Heart right ventricle (tissue), 16 donors: ENCODE data around the gene STPG3. TPM values are rescaled to one million over a fixed set of nuclear protein-coding genes. Genes with fewer than 3 reads are reported as not detected.

ENCODE experiments used
- ATAC-seq, 8 donors: fragments of 200-7000 bp; cut with Tn5 transposase; one replicate each; pipeline ENCODE4 v1.9.1; 2020; ENCODE audit warnings: mild to moderate bottlenecking in 8 of 8, moderate library complexity in 8 of 8, moderate number of reproducible peaks in 1 of 8
- DNase-seq, 2 donors: peaks; one replicate each; pipeline ENCODE4 v3.0.0-alpha.2; 2020
- H3K27ac ChIP-seq, 10 donors: fragments of 200-600 bp; sonication (generic) in 2 of 10; one replicate each; pipeline versions ENCODE4 v1.5.0 to v1.8.0; 2020 to 2022; ENCODE audit warnings: mild to moderate bottlenecking in 3 of 10
- H3K27me3 ChIP-seq, 7 donors: fragments of 200-600 bp; one replicate each; pipeline ENCODE4 v1.8.0; 2021 to 2022; ENCODE audit warnings: mild to moderate bottlenecking in 2 of 7
- H3K36me3 ChIP-seq, 9 donors: fragments of 200-600 bp; sonication (generic) in 1 of 9; one replicate each; pipeline versions ENCODE4 v1.5.0 to v1.8.0; 2020 to 2022; ENCODE audit warnings: mild to moderate bottlenecking in 2 of 9
- H3K4me1 ChIP-seq, 9 donors: fragments of 200-600 bp; sonication (generic) in 1 of 9; one replicate each; pipeline versions ENCODE4 v1.5.0 to v1.8.0; 2020 to 2022; ENCODE audit warnings: mild to moderate bottlenecking in 4 of 9
- H3K4me3 ChIP-seq, 10 donors: fragments of 200-600 bp; sonication (generic) in 2 of 10; one replicate each; pipeline versions ENCODE4 v1.5.0 to v1.8.0; 2020 to 2022; ENCODE audit warnings: mild to moderate bottlenecking in 7 of 10, moderate library complexity in 2 of 10
- H3K9me3 ChIP-seq, 11 donors: fragments of 200-600 bp in 10 of 11; sonication (generic) in 2 of 11; one replicate each; pipeline versions ENCODE4 v1.5.0 to v1.8.0; 2013 to 2022; ENCODE audit warnings: mild to moderate bottlenecking in 2 of 11, control low read depth in 1 of 11, moderate library complexity in 1 of 11
- WGBS, 2 donors: extraction: QIAGEN DNeasy Blood & Tissue Kit; methylation state at CpG; one replicate each; pipeline ENCODE4 v1.1.7; 2013; ENCODE audit warnings: inconsistent platforms in 1 of 2; 5-methylcytosine and 5-hydroxymethylcytosine counted together
- intact Hi-C, 10 donors: fragments of 100-400 bp; cut with DNase I; formaldehyde crosslinking; loops; one replicate each; pipeline versions ENCODE4 v1.11.1 to v1.14.2; 2022
- polyA plus RNA-seq, 2 donors: library from polyadenylated mRNA; stranded (reverse); fragments of 200-250 nt; gene quantifications; one replicate each; pipeline ENCODE4 v1.2.3, GENCODE V29; 2013
- total RNA-seq, 10 donors: library from RNA; stranded (reverse); fragmentation: NEBNext Ultra II Directional in 3 of 10; extraction: Animal tissue kit (Norgen Biotek cat#: 25700) in 3 of 10; gene quantifications; one replicate each; pipeline versions ENCODE4 v1.2.1 to v1.2.4, GENCODE V29; 2021 to 2023
- TF ChIP-seq, protein P1 (sequence below), 9 donors: fragments of 200-600 bp; sonication (generic) in 2 of 9; IDR thresholded peaks; one replicate each; pipeline versions ENCODE4 v1.5.0 to v1.8.0; 2021 to 2022; ENCODE audit warnings: antibody characterized with exemption in 9 of 9, mild to moderate bottlenecking in 5 of 9, moderate library complexity in 1 of 9
- donor health status: Arrhythmogenic right ventricular cardiomyopathy.
- donor health status: ischemic (EF 13 %, LVEDD 7.1; RV severe dilation, severe dysfunction).
- donor health status: healthy with polysubstance abuse.
- donor health status: DM: no; HTN: yes; CAD: no.
- donor health status: DM: no; HTN: no; CAD: no.
- donor health status: ischemic (EF 25% LVEDD 6.9; RV normal size, moderate dysfunction).
- donor health status: ischemic (EF 25% LVEDD 5.7; RV mildly dilated, moderate dysfunction).
- donor health status: healthy.
- donor health status: DM: yes; HTN: yes; CAD: no.
- donor health status: Ischemic cardiomyopathy.
- donor health status: ischemic (EF 35%, LVEDD 5.7; RV mildly dilated, moderate dysfunction).
- donor health status: nonischemic (EF 11% LVEDD 7.7; RV severe dilation, severe dysfunction).
- donor health status: DM: yes; HTN: yes; CAD: no.
- donor health status: PGD.
- donor health status: ischemic (EF 29% LVEDD 5.4; RV normal size, mild dysfunction).
- donor health status: nonischemic (EF 23%, LVEDD 6.1; RV moderate dilation, normal function).

The STPG3 gene
- total and polyA plus RNA-seq, 12 donors, result 0.24 to 0.44 (median 0.32) TPM; not detected in 8

DNA sequence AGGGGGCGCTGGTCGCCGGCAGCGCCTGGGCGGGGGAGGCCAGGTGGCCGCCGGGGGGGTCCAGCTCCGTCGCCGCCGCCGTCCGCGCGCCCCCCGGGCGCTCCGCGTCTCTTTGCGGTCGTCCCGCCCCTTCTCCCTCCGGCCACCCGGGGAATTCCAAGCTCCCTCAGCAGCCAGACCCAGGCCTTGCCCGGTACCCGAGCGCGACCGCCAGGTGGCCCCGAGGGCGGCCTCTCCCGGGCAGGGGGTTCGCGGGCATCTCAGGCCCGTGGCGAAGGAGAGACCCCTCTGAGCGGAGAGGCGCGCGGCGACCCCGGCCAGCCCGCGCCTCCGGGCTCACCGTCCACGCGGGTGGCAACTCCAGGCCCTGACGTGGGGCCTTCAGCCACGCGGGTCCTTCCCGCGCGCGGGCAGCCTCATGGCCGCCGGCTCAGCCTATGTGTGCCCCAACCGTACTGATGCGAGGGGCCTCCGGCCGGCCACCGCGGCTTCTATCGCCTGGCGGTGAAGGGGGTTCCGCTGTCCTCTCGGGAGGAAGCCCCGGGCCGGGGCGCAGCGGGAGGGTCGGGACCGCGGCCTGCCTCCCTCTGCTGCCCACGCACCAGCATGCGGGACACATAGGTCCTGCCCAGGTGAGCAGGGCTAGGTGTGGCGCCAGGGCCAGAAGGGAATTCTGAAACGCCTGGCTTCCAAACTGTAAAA, 51.5 kb downstream of the STPG3 start:
- TF ChIP-seq, protein P1, sequence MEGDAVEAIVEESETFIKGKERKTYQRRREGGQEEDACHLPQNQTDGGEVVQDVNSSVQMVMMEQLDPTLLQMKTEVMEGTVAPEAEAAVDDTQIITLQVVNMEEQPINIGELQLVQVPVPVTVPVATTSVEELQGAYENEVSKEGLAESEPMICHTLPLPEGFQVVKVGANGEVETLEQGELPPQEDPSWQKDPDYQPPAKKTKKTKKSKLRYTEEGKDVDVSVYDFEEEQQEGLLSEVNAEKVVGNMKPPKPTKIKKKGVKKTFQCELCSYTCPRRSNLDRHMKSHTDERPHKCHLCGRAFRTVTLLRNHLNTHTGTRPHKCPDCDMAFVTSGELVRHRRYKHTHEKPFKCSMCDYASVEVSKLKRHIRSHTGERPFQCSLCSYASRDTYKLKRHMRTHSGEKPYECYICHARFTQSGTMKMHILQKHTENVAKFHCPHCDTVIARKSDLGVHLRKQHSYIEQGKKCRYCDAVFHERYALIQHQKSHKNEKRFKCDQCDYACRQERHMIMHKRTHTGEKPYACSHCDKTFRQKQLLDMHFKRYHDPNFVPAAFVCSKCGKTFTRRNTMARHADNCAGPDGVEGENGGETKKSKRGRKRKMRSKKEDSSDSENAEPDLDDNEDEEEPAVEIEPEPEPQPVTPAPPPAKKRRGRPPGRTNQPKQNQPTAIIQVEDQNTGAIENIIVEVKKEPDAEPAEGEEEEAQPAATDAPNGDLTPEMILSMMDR (IDR thresholded peaks at IDR 0.05), result peak; percentile 40 to 70 (median 60)
- DNase-seq, result peak in 1 of 2 donors; percentile 25
- intact Hi-C loops, result loop anchor here in 3 of 10 donors (5.0 kb wide), 1 partner anchor 105 kb away; no protein-coding TSS in a partner anchor
- peak in 3 of 8 donors; percentile 3 to 19 (median 6) for ATAC-seq
- H3K36me3 ChIP-seq, result peaks cover 0 to 10% (median 0%) of the 10 kb centered on the region in 9 donors
- H3K27me3 ChIP-seq, result peaks cover 0 to 92% (median 7%) of the 10 kb centered on the region in 7 donors
- H3K4me1 ChIP-seq, result peaks cover 15 to 85% (median 74%) of the 10 kb centered on the region in 9 donors
- peak overlapping the region; percentile 47 to 96 (median 90) for H3K27ac ChIP-seq
- H3K9me3 ChIP-seq, result no peaks in the 10 kb centered on the region
- WGBS, 2 donors, result 7 to 8% methylated on average over 54 to 78 of the region's 78 CpGs
- H3K4me3 ChIP-seq, result peak overlapping the region; percentile 12 to 64 (median 60)

Other genes with a start within 250 kb of the STPG3 start
- 10 to 100 TPM; 23.6 to 42.6 (median 28.1) TPM for gene ABCA2, start 223.0 kb upstream of the STPG3 start, total RNA-seq
- gene ABCA2, start 223.0 kb upstream of the STPG3 start, polyA plus RNA-seq, result 10 to 100 TPM; 16.0 to 46.7 TPM
- under 1 TPM in 5 of 10 donors, not detected in 5; 0.13 to 0.30 (median 0.15) TPM for gene FUT7, start 219.2 kb upstream of the STPG3 start, total RNA-seq
- gene FUT7, start 219.2 kb upstream of the STPG3 start, polyA plus RNA-seq, result under 1 TPM; 0.07 to 0.15 TPM
- gene NPDC1, start 205.1 kb upstream of the STPG3 start, total RNA-seq, result 10 to 100 TPM; 29.1 to 74.3 (median 52.6) TPM
- 100 to 1,000 TPM in 1 of 2 donors, 10 to 100 TPM in 1; 74.2 to 153 TPM for gene NPDC1, start 205.1 kb upstream of the STPG3 start, polyA plus RNA-seq
- gene ENTPD2, start 197.2 kb upstream of the STPG3 start, total RNA-seq, result 1 to 10 TPM in 8 of 10 donors, under 1 TPM in 2; 0.32 to 2.5 (median 1.6) TPM
- 1 to 10 TPM in 1 of 2 donors, under 1 TPM in 1; 0.96 to 3.3 TPM for gene ENTPD2, start 197.2 kb upstream of the STPG3 start, polyA plus RNA-seq
- 1 to 10 TPM in 1 of 10 donors, under 1 TPM in 8, not detected in 1; 0.06 to 1.1 (median 0.11) TPM for gene SAPCD2, start 180.7 kb upstream of the STPG3 start, total RNA-seq
- gene SAPCD2, start 180.7 kb upstream of the STPG3 start, polyA plus RNA-seq, result under 1 TPM; 0.15 to 0.23 TPM
- gene UAP1L1, start 173.8 kb upstream of the STPG3 start, total RNA-seq, result 10 to 100 TPM in 4 of 10 donors, 1 to 10 TPM in 6; 6.0 to 16.5 (median 8.5) TPM
- 10 to 100 TPM in 1 of 2 donors, 1 to 10 TPM in 1; 3.4 to 24.3 TPM for gene UAP1L1, start 173.8 kb upstream of the STPG3 start, polyA plus RNA-seq
- gene MAN1B1, start 164.3 kb upstream of the STPG3 start, total RNA-seq, result 10 to 100 TPM; 16.9 to 27.7 (median 20.9) TPM
- 10 to 100 TPM; 25.5 to 71.4 TPM for gene MAN1B1, start 164.3 kb upstream of the STPG3 start, polyA plus RNA-seq
- gene DPP7, start 136.6 kb upstream of the STPG3 start, total RNA-seq, result 100 to 1,000 TPM in 7 of 10 donors, 10 to 100 TPM in 3; 91.4 to 167 (median 118) TPM
- gene DPP7, start 136.6 kb upstream of the STPG3 start, polyA plus RNA-seq, result 100 to 1,000 TPM; 152 to 677 TPM
- gene GRIN1, start 112.1 kb upstream of the STPG3 start, total RNA-seq, result not detected
- not detected for gene GRIN1, start 112.1 kb upstream of the STPG3 start, polyA plus RNA-seq
- not detected for gene LRRC26, start 81.2 kb upstream of the STPG3 start, total RNA-seq
- gene LRRC26, start 81.2 kb upstream of the STPG3 start, polyA plus RNA-seq, result not detected
- gene TMEM210, start 79.2 kb upstream of the STPG3 start, total RNA-seq, result not detected
- not detected for gene TMEM210, start 79.2 kb upstream of the STPG3 start, polyA plus RNA-seq
- gene ANAPC2, start 62.7 kb upstream of the STPG3 start, total RNA-seq, result 10 to 100 TPM; 24.6 to 44.8 (median 27.7) TPM
- gene ANAPC2, start 62.7 kb upstream of the STPG3 start, polyA plus RNA-seq, result 10 to 100 TPM; 23.7 to 69.6 TPM
- 10 to 100 TPM; 47.3 to 73.5 (median 56.7) TPM for gene SSNA1, start 62.6 kb upstream of the STPG3 start, total RNA-seq
- 100 to 1,000 TPM; 146 to 168 TPM for gene SSNA1, start 62.6 kb upstream of the STPG3 start, polyA plus RNA-seq
- gene TPRN, start 50.5 kb upstream of the STPG3 start, total RNA-seq, result 10 to 100 TPM; 10.2 to 31.5 (median 21.7) TPM
- 10 to 100 TPM; 12.0 to 14.5 TPM for gene TPRN, start 50.5 kb upstream of the STPG3 start, polyA plus RNA-seq
- 10 to 100 TPM; 36.4 to 46.2 (median 41.7) TPM for gene TMEM203, start 45.6 kb upstream of the STPG3 start, total RNA-seq
- gene TMEM203, start 45.6 kb upstream of the STPG3 start, polyA plus RNA-seq, result 10 to 100 TPM; 39.4 to 51.2 TPM
- gene NDOR1, start 45.6 kb upstream of the STPG3 start, total RNA-seq, result 10 to 100 TPM in 1 of 10 donors, 1 to 10 TPM in 9; 4.6 to 10.1 (median 5.4) TPM
- 10 to 100 TPM in 1 of 2 donors, 1 to 10 TPM in 1; 6.5 to 10.6 TPM for gene NDOR1, start 45.6 kb upstream of the STPG3 start, polyA plus RNA-seq
- gene RNF208, start 29.0 kb upstream of the STPG3 start, total RNA-seq, result 10 to 100 TPM; 20.7 to 34.5 (median 24.1) TPM
- gene RNF208, start 29.0 kb upstream of the STPG3 start, polyA plus RNA-seq, result 10 to 100 TPM; 14.2 to 83.8 TPM
- under 1 TPM in 6 of 10 donors, not detected in 4; 0.21 to 0.71 (median 0.37) TPM for gene CYSRT1, start 26.1 kb upstream of the STPG3 start, total RNA-seq
- gene CYSRT1, start 26.1 kb upstream of the STPG3 start, polyA plus RNA-seq, result under 1 TPM; 0.19 to 0.59 TPM
- gene RNF224, start 23.8 kb upstream of the STPG3 start, total RNA-seq, result under 1 TPM in 1 of 10 donors, not detected in 9; 0.14 TPM
- gene RNF224, start 23.8 kb upstream of the STPG3 start, polyA plus RNA-seq, result not detected
- gene SLC34A3, start 20.4 kb upstream of the STPG3 start, total RNA-seq, result not detected
- gene SLC34A3, start 20.4 kb upstream of the STPG3 start, polyA plus RNA-seq, result not detected
- 100 to 1,000 TPM; 211 to 495 (median 330) TPM for gene TUBB4B, start 10.0 kb upstream of the STPG3 start, total RNA-seq
- gene TUBB4B, start 10.0 kb upstream of the STPG3 start, polyA plus RNA-seq, result 100 to 1,000 TPM; 522 to 992 TPM
- gene NELFB, start 4.0 kb downstream of the STPG3 start, total RNA-seq, result 10 to 100 TPM; 31.6 to 47.1 (median 39.2) TPM
- gene NELFB, start 4.0 kb downstream of the STPG3 start, polyA plus RNA-seq, result 10 to 100 TPM; 31.5 to 52.9 TPM
- gene TOR4A, start 26.4 kb downstream of the STPG3 start, total RNA-seq, result 10 to 100 TPM; 15.2 to 21.5 (median 16.8) TPM
- 10 to 100 TPM in 1 of 2 donors, 1 to 10 TPM in 1; 4.7 to 11.5 TPM for gene TOR4A, start 26.4 kb downstream of the STPG3 start, polyA plus RNA-seq
- 10 to 100 TPM in 7 of 10 donors, 1 to 10 TPM in 3; 2.6 to 20.8 (median 11.7) TPM for gene NRARP, start 51.0 kb downstream of the STPG3 start, total RNA-seq
- gene NRARP, start 51.0 kb downstream of the STPG3 start, polyA plus RNA-seq, result 1 to 10 TPM; 2.0 to 5.4 TPM
- gene EXD3, start 171.9 kb downstream of the STPG3 start, total RNA-seq, result 10 to 100 TPM in 3 of 10 donors, 1 to 10 TPM in 7; 7.8 to 14.0 (median 9.2) TPM
- 10 to 100 TPM in 1 of 2 donors, 1 to 10 TPM in 1; 5.8 to 33.0 TPM for gene EXD3, start 171.9 kb downstream of the STPG3 start, polyA plus RNA-seq
- 1 to 10 TPM; 2.5 to 5.3 (median 3.0) TPM for gene NOXA1, start 172.1 kb downstream of the STPG3 start, total RNA-seq
- gene NOXA1, start 172.1 kb downstream of the STPG3 start, polyA plus RNA-seq, result 10 to 100 TPM in 1 of 2 donors, under 1 TPM in 1; 0.62 to 10.6 TPM
- gene ENTPD8, start 190.1 kb downstream of the STPG3 start, total RNA-seq, result not detected
- under 1 TPM; 0.03 to 0.15 TPM for gene ENTPD8, start 190.1 kb downstream of the STPG3 start, polyA plus RNA-seq
- gene NSMF, start 208.0 kb downstream of the STPG3 start, total RNA-seq, result 10 to 100 TPM in 4 of 10 donors, 1 to 10 TPM in 6; 5.3 to 17.0 (median 9.0) TPM
- 10 to 100 TPM; 18.3 to 29.3 TPM for gene NSMF, start 208.0 kb downstream of the STPG3 start, polyA plus RNA-seq